Tibial nerve (tissue), 4 donors: Measurements from ENCODE around the gene FAM193A. TPM values are rescaled to one million over a fixed set of nuclear protein-coding genes. Genes with fewer than 3 reads are reported as not detected.

Experiments used
- DNase-seq, 2 donors: peaks; one replicate each; pipeline ENCODE4 v3.0.0-alpha.2; 2019; ENCODE audit warnings: low spot score in 2 of 2
- H3K27ac ChIP-seq, 4 donors: fragments of 200-600 bp; sonication (generic) in 3 of 4; one replicate each; pipeline ENCODE4 v1.5.1; 2017 to 2019; ENCODE audit warnings: mild to moderate bottlenecking in 1 of 4
- H3K27me3 ChIP-seq, 2 donors: fragments of 200-600 bp; sonication (generic) in 1 of 2; one replicate each; pipeline versions ENCODE4 v1.5.1 to v1.6.0; 2017 to 2019
- H3K36me3 ChIP-seq, 3 donors: fragments of 200-600 bp; sonication (generic); one replicate each; pipeline ENCODE4 v1.5.1; 2018 to 2019
- H3K4me1 ChIP-seq, 4 donors: fragments of 200-600 bp; sonication (generic) in 3 of 4; one replicate each; pipeline ENCODE4 v1.5.1; 2017 to 2019
- H3K4me3 ChIP-seq, 4 donors: fragments of 200-600 bp; sonication (generic) in 3 of 4; one replicate each; pipeline ENCODE4 v1.5.1; 2017 to 2019; ENCODE audit warnings: mild to moderate bottlenecking in 1 of 4, moderate library complexity in 1 of 4
- H3K9me3 ChIP-seq, 4 donors: fragments of 200-600 bp; sonication (generic) in 3 of 4; one replicate each; pipeline ENCODE4 v1.5.1; 2017 to 2019
- CTCF ChIP-seq, 5 experiments: fragments of 200-600 bp in 3 of 5; fragments of 450-650 bp in 2 of 5; sonication (generic) in 3 of 5; IDR thresholded peaks; one replicate each; pipeline ENCODE4 v1.5.1; 2016 to 2019; ENCODE audit warnings: antibody characterized with exemption in 5 of 5, mild to moderate bottlenecking in 3 of 5, moderate library complexity in 2 of 5
- EP300 ChIP-seq, 2 donors: sonication (generic); formaldehyde crosslinking; IDR thresholded peaks; one replicate each; pipeline ENCODE4 v1.6.1; 2017; ENCODE audit warnings: antibody characterized with exemption in 2 of 2, mild to moderate bottlenecking in 1 of 2
- POLR2A ChIP-seq, 2 donors: fragments of 450-650 bp; IDR thresholded peaks; one replicate each; pipeline ENCODE4 v1.6.1; 2017; ENCODE audit warnings: antibody characterized with exemption in 2 of 2, mild to moderate bottlenecking in 2 of 2, moderate library complexity in 2 of 2
- WGBS, 2 donors: methylation state at CpG; one replicate each; pipeline ENCODE4 v1.1.5; 2018; 5-methylcytosine and 5-hydroxymethylcytosine counted together
- total RNA-seq, 4 donors: library from RNA; depleted of rRNA; stranded (reverse); fragments of >200 nt; gene quantifications; one replicate each; pipeline ENCODE4 v1.1.0, GENCODE V29; 2016

The FAM193A gene
- total RNA-seq, 4 donors from 2014 or later: 28.6 to 54.6 (median 36.0) TPM

- Histone ChIP-seq H3K27ac (no peak overlapping the region), H3K9me3 (no peaks in the 10 kb centered on the region), H3K4me3 (no peak overlapping the region), H3K4me1 (peaks cover 0 to 6% (median 0%) of the 10 kb centered on the region in 4 donors), H3K27me3 (no peaks in the 10 kb centered on the region), H3K36me3 (peaks cover 0 to 63% (median 11%) of the 10 kb centered on the region in 3 donors)
- TF ChIP-seq CTCF (IDR thresholded peaks at IDR 0.05): no peak
- no peak for TF ChIP-seq EP300 (IDR thresholded peaks at IDR 0.05)
- TF ChIP-seq POLR2A (IDR thresholded peaks at IDR 0.05): no peak
- no peak for DNase-seq
- WGBS, 2 donors: 80 to 84% methylated on average over 14 of the region's 14 CpGs
These were observed 116.1 kb downstream of the FAM193A start for GRCh38 chr4:2652415-2653160.

- no peaks in the 10 kb centered on the region for H3K27me3 ChIP-seq
- H3K9me3 ChIP-seq: no peaks in the 10 kb centered on the region
- WGBS, 2 donors: 45 to 50% methylated on average over 8 of the region's 8 CpGs
- peaks cover 0 to 70% (median 0%) of the 10 kb centered on the region in 3 donors for H3K36me3 ChIP-seq
- no peak for DNase-seq
- no peak overlapping the region for H3K4me3 ChIP-seq
- H3K27ac ChIP-seq: peak overlapping the region; percentile 54 to 82 (median 66)
- peaks cover 0 to 26% (median 7%) of the 10 kb centered on the region in 4 donors for H3K4me1 ChIP-seq
- TF ChIP-seq CTCF (IDR thresholded peaks at IDR 0.05): no peak
- peak; percentile 65 to 71 for TF ChIP-seq EP300 (IDR thresholded peaks at IDR 0.05)
- no peak for TF ChIP-seq POLR2A (IDR thresholded peaks at IDR 0.05)
These were observed 124.3 kb downstream of the FAM193A start for GRCh38 chr4:2660596-2661211.

- H3K4me1 ChIP-seq: peaks cover 0 to 41% (median 13%) of the 10 kb centered on the region in 4 donors
- no peak for TF ChIP-seq EP300 (IDR thresholded peaks at IDR 0.05)
- no peak for TF ChIP-seq CTCF (IDR thresholded peaks at IDR 0.05)
- no peak for TF ChIP-seq POLR2A (IDR thresholded peaks at IDR 0.05)
- WGBS, 2 donors: 90 to 91% methylated on average over 4 of the region's 4 CpGs
- no peaks in the 10 kb centered on the region for H3K9me3 ChIP-seq
- peak overlapping the region in 2 of 4 donors; percentile 37 to 82 for H3K27ac ChIP-seq
- no peaks in the 10 kb centered on the region for H3K27me3 ChIP-seq
- peaks cover 0 to 62% (median 0%) of the 10 kb centered on the region in 3 donors for H3K36me3 ChIP-seq
- H3K4me3 ChIP-seq: no peak overlapping the region
- no peak for DNase-seq
These were observed 126.2 kb downstream of the FAM193A start for GRCh38 chr4:2662598-2662997.

GRCh38 chr4:2663275-2663674 is 126.8 kb downstream of the FAM193A start:
- peaks cover 0 to 56% (median 0%) of the 10 kb centered on the region in 3 donors for H3K36me3 ChIP-seq
- WGBS, 2 donors: 70 to 72% methylated on average over 2 of the region's 2 CpGs
- H3K4me1 ChIP-seq: peaks cover 0 to 44% (median 17%) of the 10 kb centered on the region in 4 donors
- no peaks in the 10 kb centered on the region for H3K9me3 ChIP-seq
- TF ChIP-seq POLR2A (IDR thresholded peaks at IDR 0.05) (no peak), CTCF (IDR thresholded peaks at IDR 0.05) (no peak), EP300 (IDR thresholded peaks at IDR 0.05) (no peak)
- peak overlapping the region in 1 of 4 donors; percentile 82 for H3K27ac ChIP-seq
- no peaks in the 10 kb centered on the region for H3K27me3 ChIP-seq
- no peak for DNase-seq
- no peak overlapping the region for H3K4me3 ChIP-seq

GRCh38 chr4:2666722-2667247 is 130.3 kb downstream of the FAM193A start:
- Histone ChIP-seq H3K4me1 (peaks cover 0 to 34% (median 10%) of the 10 kb centered on the region in 4 donors), H3K36me3 (peaks cover 0 to 54% (median 0%) of the 10 kb centered on the region in 3 donors), H3K27ac (peak overlapping the region in 1 of 4 donors; percentile 2), H3K4me3 (no peak overlapping the region), H3K9me3 (no peaks in the 10 kb centered on the region), H3K27me3 (no peaks in the 10 kb centered on the region)
- TF ChIP-seq POLR2A (IDR thresholded peaks at IDR 0.05): no peak
- TF ChIP-seq CTCF (IDR thresholded peaks at IDR 0.05): no peak
- TF ChIP-seq EP300 (IDR thresholded peaks at IDR 0.05): no peak
- DNase-seq: no peak
- WGBS, 2 donors: 93 to 95% methylated on average over 2 of the region's 2 CpGs
